Psoas muscle (tissue), 8 donors: ENCODE measurements around the gene IQCN. TPM values are rescaled to one million over a fixed set of nuclear protein-coding genes. Genes with fewer than 3 reads are reported as not detected.

Experiments used
- ATAC-seq, 4 donors: fragments of 200-7000 bp; cut with Tn5 transposase; one replicate each; pipeline ENCODE4 v1.9.1; 2020; ENCODE audit warnings: moderate library complexity in 3 of 4, mild to moderate bottlenecking in 2 of 4
- DNase-seq, 2 donors: peaks; one replicate each; pipeline ENCODE4 v3.0.0-alpha.2; 2020
- H3K27ac ChIP-seq: fragments of 200-600 bp; one replicate; pipeline ENCODE4 v1.8.0; 2022
- H3K27me3 ChIP-seq, 3 donors: fragments of 200-600 bp in 1 of 3; one replicate each; pipeline versions ENCODE4 v1.6.1 to v1.8.0; 2013 to 2022; ENCODE audit warnings: low read length in 2 of 3, mild to moderate bottlenecking in 2 of 3, moderate library complexity in 1 of 3; ENCODE audit not compliant: insufficient read depth in 3 of 3
- H3K36me3 ChIP-seq, 2 donors: fragments of 200-600 bp in 1 of 2; one replicate each; pipeline versions ENCODE4 v1.6.1 to v1.8.0; 2013 to 2022; ENCODE audit warnings: low read depth in 1 of 2, mild to moderate bottlenecking in 1 of 2, moderate library complexity in 1 of 2; ENCODE audit not compliant: insufficient read depth in 1 of 2
- H3K4me1 ChIP-seq: fragments of 200-600 bp; one replicate; pipeline ENCODE4 v1.8.0; 2022
- H3K4me3 ChIP-seq: fragments of 200-600 bp; one replicate; pipeline ENCODE4 v1.8.0; 2022; ENCODE audit warnings: mild to moderate bottlenecking
- H3K9me3 ChIP-seq: fragments of 200-600 bp; one replicate; pipeline ENCODE4 v1.8.0; 2022
- WGBS, 3 donors: extraction: QIAGEN DNeasy Blood & Tissue Kit; methylation state at CpG; one replicate each; pipeline versions ENCODE4 v1.1.6 to v1.1.7; 2013; 5-methylcytosine and 5-hydroxymethylcytosine counted together
- intact Hi-C, 2 donors: fragments of 100-400 bp; cut with DNase I; formaldehyde crosslinking; loops; one replicate each; pipeline versions ENCODE4 v1.11.0 to v1.14.2; 2022
- polyA plus RNA-seq, 3 donors: library from polyadenylated mRNA; stranded (reverse); fragments of 200-250 nt; gene quantifications; one replicate each; pipeline ENCODE4 v1.2.3, GENCODE V29; 2013
- total RNA-seq, 4 donors: library from RNA; stranded (reverse); fragmentation: NEBNext Ultra II Directional in 2 of 4; extraction: Animal tissue kit (Norgen Biotek cat#: 25700) in 2 of 4; gene quantifications; one replicate each; pipeline versions ENCODE4 v1.2.1 to v1.2.4, GENCODE V29; 2021 to 2023
- TF ChIP-seq, protein P1 (sequence below): fragments of 200-600 bp; IDR thresholded peaks from one replicate; pipeline ENCODE4 v1.8.0; 2022; ENCODE audit warnings: antibody characterized with exemption
- donor health status: healthy with polysubstance abuse.
- donor health status: DM: no; HTN: no; CAD: no; lungs with moderate emphysema.
- donor health status: Bipolar disorder and iron deficiency.
- donor health status: healthy.
- donor health status: DM: yes; HTN: yes; CAD: no.
- donor health status: DM: no; HTN: no; CAD: no.
- donor health status: DM: no; HTN: no; CAD: no.
- donor health status: DM: yes; HTN: yes; CAD: no.

IQCN gene
- total and polyA plus RNA-seq, 7 donors, result 0.12 to 1.5 (median 0.39) TPM

DNA sequence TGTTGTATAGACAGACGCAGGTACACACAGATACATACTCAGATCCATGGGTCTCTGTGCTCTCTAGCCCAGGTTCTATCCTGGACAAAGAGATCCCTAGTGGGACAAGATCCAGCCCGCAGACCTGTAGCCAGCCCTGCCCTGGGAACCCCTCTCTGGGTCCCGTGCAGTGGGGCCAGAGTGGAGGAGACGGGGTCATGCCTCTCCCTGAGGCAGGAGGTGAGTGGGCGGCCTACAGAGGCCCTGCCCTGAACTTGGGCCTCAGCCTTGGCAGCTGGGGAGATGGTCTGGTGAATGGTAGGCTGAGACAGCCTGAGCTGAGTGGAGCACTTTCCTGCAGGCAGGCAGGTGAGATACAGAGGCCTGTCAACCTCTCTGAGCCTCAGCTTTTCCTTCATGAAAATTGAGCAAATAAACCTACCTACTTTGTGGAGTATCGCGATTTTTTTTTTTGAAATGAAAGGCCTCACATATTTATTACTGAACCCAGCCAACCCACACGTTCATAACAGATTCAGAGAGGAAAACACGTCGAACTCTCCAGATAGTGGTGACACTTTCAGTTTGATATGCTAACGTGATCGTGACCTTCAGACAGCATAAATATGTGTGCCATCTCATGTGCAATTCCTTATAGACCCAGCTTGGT, 10.6 kb upstream of the IQCN start:
- Histone ChIP-seq H3K36me3 (no peaks in the 10 kb centered on the region), H3K4me1 (peaks cover 12% of the 10 kb centered on the region), H3K27ac (peak overlapping the region; percentile 51), H3K4me3 (no peak overlapping the region), H3K27me3 (no peaks in the 10 kb centered on the region), H3K9me3 (no peaks in the 10 kb centered on the region)
- TF ChIP-seq, protein P1, sequence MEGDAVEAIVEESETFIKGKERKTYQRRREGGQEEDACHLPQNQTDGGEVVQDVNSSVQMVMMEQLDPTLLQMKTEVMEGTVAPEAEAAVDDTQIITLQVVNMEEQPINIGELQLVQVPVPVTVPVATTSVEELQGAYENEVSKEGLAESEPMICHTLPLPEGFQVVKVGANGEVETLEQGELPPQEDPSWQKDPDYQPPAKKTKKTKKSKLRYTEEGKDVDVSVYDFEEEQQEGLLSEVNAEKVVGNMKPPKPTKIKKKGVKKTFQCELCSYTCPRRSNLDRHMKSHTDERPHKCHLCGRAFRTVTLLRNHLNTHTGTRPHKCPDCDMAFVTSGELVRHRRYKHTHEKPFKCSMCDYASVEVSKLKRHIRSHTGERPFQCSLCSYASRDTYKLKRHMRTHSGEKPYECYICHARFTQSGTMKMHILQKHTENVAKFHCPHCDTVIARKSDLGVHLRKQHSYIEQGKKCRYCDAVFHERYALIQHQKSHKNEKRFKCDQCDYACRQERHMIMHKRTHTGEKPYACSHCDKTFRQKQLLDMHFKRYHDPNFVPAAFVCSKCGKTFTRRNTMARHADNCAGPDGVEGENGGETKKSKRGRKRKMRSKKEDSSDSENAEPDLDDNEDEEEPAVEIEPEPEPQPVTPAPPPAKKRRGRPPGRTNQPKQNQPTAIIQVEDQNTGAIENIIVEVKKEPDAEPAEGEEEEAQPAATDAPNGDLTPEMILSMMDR, result no peak
- no peak for DNase-seq
- intact Hi-C loops, result no loop called here
- no peak for ATAC-seq
- WGBS, 3 donors, result 61 to 76% (median 68%) methylated on average over 12 of the region's 12 CpGs

DNA sequence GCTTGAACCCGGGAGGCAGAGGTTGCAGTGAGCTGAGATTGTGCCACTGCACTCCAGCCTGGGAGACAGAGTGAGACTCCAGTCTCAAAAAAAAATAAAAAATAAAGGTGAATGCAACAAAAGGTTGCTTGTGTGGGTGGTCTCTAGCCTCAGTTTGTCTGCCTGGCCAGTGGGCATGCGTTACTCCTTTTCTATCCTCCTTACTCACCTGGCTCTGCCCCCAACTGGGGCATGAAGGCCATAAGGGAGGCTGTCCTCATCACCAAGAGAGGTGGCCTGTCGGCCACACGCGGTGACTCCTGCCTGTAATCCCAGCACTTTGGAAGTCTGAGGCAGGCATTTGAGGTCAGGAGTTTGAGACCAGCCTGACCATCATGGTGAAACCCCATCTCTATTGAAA, 9.1 kb upstream of the IQCN start:
- no peak for ATAC-seq

DNA sequence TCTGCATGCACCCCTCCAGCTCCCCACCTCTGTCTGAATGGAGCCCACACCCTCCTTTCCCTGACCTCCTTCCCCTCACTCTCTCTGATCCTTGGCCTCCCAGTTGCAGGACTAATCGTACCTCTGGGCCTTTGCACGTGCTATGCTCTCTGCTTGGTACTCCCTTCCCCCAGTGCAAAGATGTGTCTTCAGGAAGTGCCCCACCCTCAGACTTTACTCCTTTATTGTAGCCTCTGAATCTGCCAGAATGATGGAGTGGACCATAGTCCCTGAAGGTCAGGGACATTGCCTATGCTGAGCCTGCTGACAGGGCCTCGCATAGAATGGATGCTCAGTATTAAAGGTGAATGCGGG, 8.5 kb upstream of the IQCN start:
- peak overlapping the region; percentile 72 for H3K4me3 ChIP-seq
- no peaks in the 10 kb centered on the region for H3K9me3 ChIP-seq
- TF ChIP-seq, protein P1, result no peak
- WGBS, 3 donors, result 51 to 66% (median 57%) methylated on average over 4 of the region's 4 CpGs
- H3K27ac ChIP-seq, result peak overlapping the region; percentile 100
- H3K4me1 ChIP-seq, result peaks cover 28% of the 10 kb centered on the region
- no peak for DNase-seq
- no peaks in the 10 kb centered on the region for H3K27me3 ChIP-seq
- no peak for ATAC-seq
- intact Hi-C loops, result no loop called here
- H3K36me3 ChIP-seq, result peaks cover 0 to 12% of the 10 kb centered on the region in 2 donors

More for the DNA sequence above, 9.1 kb upstream of the IQCN start:
- no peaks in the 10 kb centered on the region for H3K9me3 ChIP-seq
- DNase-seq, result no peak
- peaks cover 0 to 7% of the 10 kb centered on the region in 2 donors for H3K36me3 ChIP-seq
- H3K27ac ChIP-seq, result peak overlapping the region; percentile 100
- WGBS, 3 donors, result 88 to 93% (median 89%) methylated on average over 5 of the region's 5 CpGs
- H3K4me3 ChIP-seq, result peak overlapping the region; percentile 72
- no peaks in the 10 kb centered on the region for H3K27me3 ChIP-seq
- intact Hi-C loops, result no loop called here
- peaks cover 22% of the 10 kb centered on the region for H3K4me1 ChIP-seq
- TF ChIP-seq, protein P1, result no peak

DNA sequence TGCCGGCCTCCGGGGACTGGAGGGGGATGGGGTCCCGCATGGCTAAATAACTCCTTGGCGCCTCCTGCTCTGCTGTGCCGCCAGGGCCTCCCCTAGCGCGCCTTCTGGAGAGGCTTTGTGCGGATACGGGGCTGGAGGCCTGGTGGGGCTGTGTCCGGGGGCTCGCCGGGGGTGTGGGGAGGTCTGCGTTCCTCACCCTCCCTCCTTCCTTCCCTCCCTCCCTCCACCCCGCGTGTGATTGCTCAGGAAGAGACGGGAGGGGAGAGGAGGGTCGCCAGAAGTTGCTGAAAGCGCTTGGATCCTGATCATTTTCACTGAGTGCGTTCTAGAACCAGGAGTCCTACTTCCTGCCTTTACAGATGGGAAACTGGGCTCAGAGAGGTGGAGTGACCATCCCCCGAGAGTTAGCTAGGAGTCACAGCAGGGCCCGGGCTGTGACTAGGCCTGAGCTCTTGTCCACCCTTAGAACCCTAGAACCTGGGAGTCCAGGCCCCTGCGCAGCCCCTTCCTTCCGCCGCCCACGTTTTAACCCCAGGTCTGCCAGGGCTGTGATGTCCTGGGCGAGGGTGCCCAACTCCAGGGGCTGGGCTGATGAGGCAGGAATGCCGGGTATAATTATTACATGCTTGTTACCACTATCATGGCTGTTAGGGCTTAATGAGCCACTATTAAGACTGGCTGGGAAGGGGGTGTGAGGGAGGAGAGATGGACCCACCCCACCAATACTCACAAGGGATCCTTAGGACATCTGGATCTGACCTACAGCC, 8.0 kb upstream of the IQCN start:
- Histone ChIP-seq H3K4me3 (peak overlapping the region; percentile 72), H3K9me3 (no peaks in the 10 kb centered on the region), H3K27me3 (no peaks in the 10 kb centered on the region), H3K4me1 (peaks cover 33% of the 10 kb centered on the region), H3K36me3 (peaks cover 0 to 12% of the 10 kb centered on the region in 2 donors), H3K27ac (peak overlapping the region; percentile 100)
- TF ChIP-seq, protein P1, result no peak
- intact Hi-C loops, result no loop called here
- 2% methylated on average over 12 to 26 of the region's 27 CpGs for WGBS, 3 donors
- DNase-seq, result no peak
- ATAC-seq, result peak in 1 of 4 donors; percentile 8
